DOHH2 (cell line): ENCODE data around the gene PNPLA4.

Experiments
- H3F3A ChIP-seq: fragments of 200-600 bp; sonication (generic), shearing (Covaris generic); 2 replicates; pipeline ENCODE4 v1.6.0; 2016; ENCODE audit warnings: antibody characterized with exemption, mild to moderate bottlenecking; ENCODE audit not compliant: control insufficient read depth, insufficient read depth
- H3K27ac ChIP-seq: fragments of 200-600 bp; sonication (generic); 2 replicates; pipeline ENCODE4 v1.5.1; 2014; ENCODE audit warnings: low read depth, mild to moderate bottlenecking, low read length, moderate library complexity
- H3K27me3 ChIP-seq: fragments of 200-600 bp; sonication (generic); 2 replicates; pipeline ENCODE4 v1.6.1; 2014; ENCODE audit warnings: mild to moderate bottlenecking, low read length, mixed read lengths; ENCODE audit not compliant: control insufficient read depth
- H3K36me3 ChIP-seq: fragments of 200-600 bp; sonication (generic); 2 replicates; pipeline ENCODE4 v1.6.1; 2014; ENCODE audit warnings: mild to moderate bottlenecking, low read length, moderate library complexity, mixed read lengths; ENCODE audit not compliant: control insufficient read depth
- H3K4me1 ChIP-seq: fragments of 200-600 bp; sonication (generic); 2 replicates; pipeline ENCODE4 v1.6.1; 2014; ENCODE audit warnings: mild to moderate bottlenecking, low read length, mixed read lengths; ENCODE audit not compliant: control insufficient read depth
- H3K4me2 ChIP-seq: fragments of 200-600 bp; sonication (generic); 2 replicates; pipeline ENCODE4 v1.6.0; 2014; ENCODE audit warnings: mild to moderate bottlenecking, low read length, moderate library complexity
- H3K4me3 ChIP-seq: fragments of 200-600 bp; sonication (generic); 2 replicates; pipeline ENCODE4 v1.5.1; 2014; ENCODE audit warnings: mild to moderate bottlenecking, low read length, mixed read lengths
- H3K79me2 ChIP-seq: fragments of 200-600 bp; sonication (generic); 2 replicates; pipeline ENCODE4 v1.6.1; 2014; ENCODE audit warnings: mild to moderate bottlenecking, low read length, mixed read lengths; ENCODE audit not compliant: control insufficient read depth
- H3K9me2 ChIP-seq: fragments of 200-600 bp; sonication (generic); replicated peaks from 2 replicates; pipeline ENCODE4 v1.6.1; 2014; ENCODE audit warnings: mild to moderate bottlenecking, low read length, mixed read lengths; ENCODE audit not compliant: control insufficient read depth
- H3K9me3 ChIP-seq: fragments of 200-600 bp; sonication (generic); 2 replicates; pipeline ENCODE4 v1.6.1; 2014; ENCODE audit warnings: antibody characterized with exemption, low read length, mixed read lengths; ENCODE audit not compliant: control insufficient read depth, insufficient read depth
- H4K20me1 ChIP-seq: fragments of 200-600 bp; sonication (generic); 2 replicates; pipeline ENCODE4 v1.6.0; 2014; ENCODE audit warnings: low read depth, mild to moderate bottlenecking, antibody characterized with exemption, low read length, moderate library complexity; ENCODE audit not compliant: control insufficient read depth, insufficient read depth
- EZH2phosphoT487 ChIP-seq: fragments of 200-600 bp; sonication (generic); IDR thresholded peaks from 2 replicates; pipeline ENCODE4 v1.6.1; 2017; ENCODE audit warnings: borderline replicate concordance, mild to moderate bottlenecking, antibody characterized with exemption, low read length, moderate library complexity, mixed read lengths
- TF ChIP-seq, protein P1 (sequence below): fragments of 200-600 bp; sonication (generic); IDR thresholded peaks from one replicate; pipeline ENCODE4 v1.5.1; 2014; ENCODE audit warnings: antibody characterized with exemption, mild to moderate bottlenecking, low read depth, low read length; ENCODE audit not compliant: poor library complexity, severe bottlenecking

Gene PNPLA4

GRCh38 chrX:7908821-7909220 is 18.4 kb downstream of the PNPLA4 start:
- no peaks in the 10 kb centered on the region for H3K9me3 ChIP-seq
- TF ChIP-seq, protein P1, sequence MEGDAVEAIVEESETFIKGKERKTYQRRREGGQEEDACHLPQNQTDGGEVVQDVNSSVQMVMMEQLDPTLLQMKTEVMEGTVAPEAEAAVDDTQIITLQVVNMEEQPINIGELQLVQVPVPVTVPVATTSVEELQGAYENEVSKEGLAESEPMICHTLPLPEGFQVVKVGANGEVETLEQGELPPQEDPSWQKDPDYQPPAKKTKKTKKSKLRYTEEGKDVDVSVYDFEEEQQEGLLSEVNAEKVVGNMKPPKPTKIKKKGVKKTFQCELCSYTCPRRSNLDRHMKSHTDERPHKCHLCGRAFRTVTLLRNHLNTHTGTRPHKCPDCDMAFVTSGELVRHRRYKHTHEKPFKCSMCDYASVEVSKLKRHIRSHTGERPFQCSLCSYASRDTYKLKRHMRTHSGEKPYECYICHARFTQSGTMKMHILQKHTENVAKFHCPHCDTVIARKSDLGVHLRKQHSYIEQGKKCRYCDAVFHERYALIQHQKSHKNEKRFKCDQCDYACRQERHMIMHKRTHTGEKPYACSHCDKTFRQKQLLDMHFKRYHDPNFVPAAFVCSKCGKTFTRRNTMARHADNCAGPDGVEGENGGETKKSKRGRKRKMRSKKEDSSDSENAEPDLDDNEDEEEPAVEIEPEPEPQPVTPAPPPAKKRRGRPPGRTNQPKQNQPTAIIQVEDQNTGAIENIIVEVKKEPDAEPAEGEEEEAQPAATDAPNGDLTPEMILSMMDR, result no peak
- no peak for TF ChIP-seq EZH2phosphoT487

GRCh38 chrX:7904562-7904961 is 22.7 kb downstream of the PNPLA4 start:
- no peaks in the 10 kb centered on the region for H3K9me2 ChIP-seq
- H3F3A ChIP-seq, result no peaks in the 10 kb centered on the region

More at GRCh38 chrX:7908821-7909220, 18.4 kb downstream of the PNPLA4 start:
- H3K36me3 ChIP-seq, result no peaks in the 10 kb centered on the region
- no peaks in the 10 kb centered on the region for H3K9me2 ChIP-seq
- H3K27me3 ChIP-seq, result no peaks in the 10 kb centered on the region
- no peak overlapping the region for H3K4me2 ChIP-seq
- H3K27ac ChIP-seq, result no peak overlapping the region
- no peaks in the 10 kb centered on the region for H4K20me1 ChIP-seq
- no peaks in the 10 kb centered on the region for H3K79me2 ChIP-seq
- no peaks in the 10 kb centered on the region for H3F3A ChIP-seq
- H3K4me1 ChIP-seq, result no peaks in the 10 kb centered on the region
- H3K4me3 ChIP-seq, result no peak overlapping the region

GRCh38 chrX:7891928-7892327 is 35.3 kb downstream of the PNPLA4 start:
- Histone ChIP-seq H3K4me2 (no peak overlapping the region), H3F3A (no peaks in the 10 kb centered on the region), H3K4me1 (no peaks in the 10 kb centered on the region), H4K20me1 (no peaks in the 10 kb centered on the region), H3K27ac (no peak overlapping the region), H3K79me2 (no peaks in the 10 kb centered on the region), H3K36me3 (no peaks in the 10 kb centered on the region), H3K4me3 (no peak overlapping the region), H3K9me3 (no peaks in the 10 kb centered on the region), H3K9me2 (no peaks in the 10 kb centered on the region), H3K27me3 (no peaks in the 10 kb centered on the region)
- no peak for TF ChIP-seq EZH2phosphoT487
- TF ChIP-seq, protein P1, result no peak

More at GRCh38 chrX:7904562-7904961, 22.7 kb downstream of the PNPLA4 start:
- no peak overlapping the region for H3K4me3 ChIP-seq
- H3K27ac ChIP-seq, result no peak overlapping the region
- no peaks in the 10 kb centered on the region for H4K20me1 ChIP-seq
- no peak overlapping the region for H3K4me2 ChIP-seq
- no peaks in the 10 kb centered on the region for H3K36me3 ChIP-seq
- H3K79me2 ChIP-seq, result no peaks in the 10 kb centered on the region
- TF ChIP-seq EZH2phosphoT487, result no peak
- TF ChIP-seq, protein P1, result no peak
- H3K9me3 ChIP-seq, result no peaks in the 10 kb centered on the region
- no peaks in the 10 kb centered on the region for H3K4me1 ChIP-seq
- no peaks in the 10 kb centered on the region for H3K27me3 ChIP-seq
